ENCODE data around the gene ACE2.

Gene ACE2

DNA sequence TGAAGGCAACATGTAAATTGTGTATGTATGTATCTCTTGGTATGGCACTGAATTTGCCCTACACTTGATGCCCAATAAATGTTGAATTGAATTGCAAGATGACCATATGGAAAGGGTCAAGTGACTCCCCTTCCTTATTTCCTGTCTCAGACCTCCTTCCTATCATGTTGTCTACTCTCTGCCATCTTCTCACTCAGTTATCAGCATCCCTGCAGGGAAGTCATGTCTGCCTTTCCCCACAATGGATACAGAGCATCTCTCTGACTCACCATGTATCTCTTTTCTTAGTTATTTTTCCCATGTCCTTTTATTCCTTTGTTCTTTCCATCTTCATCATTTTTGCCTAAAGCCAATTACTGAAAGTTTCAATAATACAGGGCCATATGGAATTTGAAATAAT, 77.7 kb downstream of the ACE2 start:
- in situ Hi-C loops (cut with HindIII; ENCODE audit: low pct_ligation_motif_present, low sequenced_read_pairs): no loop called here
- H3K27ac ChIP-seq: no peak overlapping the region
- no peaks in the 10 kb centered on the region for H3K27me3 ChIP-seq (replicated peaks)
- no peak for DNase-seq
- TF ChIP-seq, protein P1, sequence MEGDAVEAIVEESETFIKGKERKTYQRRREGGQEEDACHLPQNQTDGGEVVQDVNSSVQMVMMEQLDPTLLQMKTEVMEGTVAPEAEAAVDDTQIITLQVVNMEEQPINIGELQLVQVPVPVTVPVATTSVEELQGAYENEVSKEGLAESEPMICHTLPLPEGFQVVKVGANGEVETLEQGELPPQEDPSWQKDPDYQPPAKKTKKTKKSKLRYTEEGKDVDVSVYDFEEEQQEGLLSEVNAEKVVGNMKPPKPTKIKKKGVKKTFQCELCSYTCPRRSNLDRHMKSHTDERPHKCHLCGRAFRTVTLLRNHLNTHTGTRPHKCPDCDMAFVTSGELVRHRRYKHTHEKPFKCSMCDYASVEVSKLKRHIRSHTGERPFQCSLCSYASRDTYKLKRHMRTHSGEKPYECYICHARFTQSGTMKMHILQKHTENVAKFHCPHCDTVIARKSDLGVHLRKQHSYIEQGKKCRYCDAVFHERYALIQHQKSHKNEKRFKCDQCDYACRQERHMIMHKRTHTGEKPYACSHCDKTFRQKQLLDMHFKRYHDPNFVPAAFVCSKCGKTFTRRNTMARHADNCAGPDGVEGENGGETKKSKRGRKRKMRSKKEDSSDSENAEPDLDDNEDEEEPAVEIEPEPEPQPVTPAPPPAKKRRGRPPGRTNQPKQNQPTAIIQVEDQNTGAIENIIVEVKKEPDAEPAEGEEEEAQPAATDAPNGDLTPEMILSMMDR (IDR thresholded peaks at IDR 0.05; ENCODE audit: low read depth, low read length, missing control alignments): no peak
- H3K36me3 ChIP-seq (replicated peaks): no peaks in the 10 kb centered on the region
- H3K4me3 ChIP-seq (ENCODE audit: low read depth, low read length): no peak overlapping the region

GRCh38 chrX:15522464-15522863, 78.3 kb downstream of the ACE2 start:
- no peak overlapping the region for H3K27ac ChIP-seq
- no peaks in the 10 kb centered on the region for H3K36me3 ChIP-seq (replicated peaks)
- no peak for DNase-seq
- H3K4me3 ChIP-seq (ENCODE audit: low read depth, low read length): no peak overlapping the region
- H3K27me3 ChIP-seq (replicated peaks): no peaks in the 10 kb centered on the region
- in situ Hi-C loops (cut with HindIII; ENCODE audit: low pct_ligation_motif_present, low sequenced_read_pairs): no loop called here
- TF ChIP-seq, protein P1 (IDR thresholded peaks at IDR 0.05; ENCODE audit: low read depth, low read length, missing control alignments): no peak

DNA sequence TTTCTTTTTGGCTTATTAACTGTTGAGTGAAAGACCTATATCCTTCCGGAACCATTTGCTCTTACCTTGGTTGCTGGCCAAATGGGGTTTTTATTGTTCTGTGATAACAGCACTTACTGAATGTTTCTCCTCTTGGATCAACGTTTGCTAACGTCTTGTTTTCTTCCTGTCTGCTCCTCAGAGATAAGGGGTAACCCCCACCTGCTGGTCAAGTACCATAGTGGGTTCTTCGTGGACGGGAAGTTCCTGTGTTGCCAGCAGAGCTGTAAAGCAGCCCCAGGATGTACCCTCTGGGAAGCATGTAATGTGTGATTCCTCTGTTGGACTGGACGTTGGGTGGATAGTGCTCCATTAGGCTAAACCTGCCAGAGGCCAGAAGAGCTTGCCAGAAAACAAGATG, 84.8 kb downstream of the ACE2 start:
- in situ Hi-C loops (cut with HindIII; ENCODE audit: low pct_ligation_motif_present, low sequenced_read_pairs): no loop called here
- TF ChIP-seq, protein P1 (IDR thresholded peaks at IDR 0.05; ENCODE audit: low read depth, low read length, missing control alignments): no peak
- no peak overlapping the region for H3K27ac ChIP-seq
- no peaks in the 10 kb centered on the region for H3K27me3 ChIP-seq (replicated peaks)
- DNase-seq: no peak
- H3K36me3 ChIP-seq (replicated peaks): no peaks in the 10 kb centered on the region
- H3K4me3 ChIP-seq (ENCODE audit: low read depth, low read length): no peak overlapping the region

- H3K36me3 ChIP-seq (replicated peaks): no peaks in the 10 kb centered on the region
- in situ Hi-C loops (cut with HindIII; ENCODE audit: low pct_ligation_motif_present, low sequenced_read_pairs): no loop called here
- TF ChIP-seq, protein P1 (IDR thresholded peaks at IDR 0.05; ENCODE audit: low read depth, low read length, missing control alignments): no peak
- H3K27ac ChIP-seq: no peak overlapping the region
- no peak for DNase-seq
- no peak overlapping the region for H3K4me3 ChIP-seq (ENCODE audit: low read depth, low read length)
- no peaks in the 10 kb centered on the region for H3K27me3 ChIP-seq (replicated peaks)
These were observed 86.5 kb downstream of the ACE2 start for GRCh38 chrX:15514279-15514678.

GRCh38 chrX:15512401-15512965, 88.3 kb downstream of the ACE2 start:
- Histone ChIP-seq H3K36me3 (replicated peaks) (no peaks in the 10 kb centered on the region), H3K27ac (no peak overlapping the region), H3K4me3 (ENCODE audit: low read depth, low read length) (no peak overlapping the region), H3K27me3 (replicated peaks) (no peaks in the 10 kb centered on the region)
- TF ChIP-seq, protein P1 (IDR thresholded peaks at IDR 0.05; ENCODE audit: low read depth, low read length, missing control alignments): no peak
- DNase-seq: peak; percentile 2
- in situ Hi-C loops (cut with HindIII; ENCODE audit: low pct_ligation_motif_present, low sequenced_read_pairs): no loop called here

GRCh38 chrX:15511563-15511962, 89.2 kb downstream of the ACE2 start:
- Histone ChIP-seq H3K27me3 (replicated peaks) (no peaks in the 10 kb centered on the region), H3K36me3 (replicated peaks) (no peaks in the 10 kb centered on the region), H3K4me3 (ENCODE audit: low read depth, low read length) (no peak overlapping the region), H3K27ac (no peak overlapping the region)
- TF ChIP-seq, protein P1 (IDR thresholded peaks at IDR 0.05; ENCODE audit: low read depth, low read length, missing control alignments): no peak
- no peak for DNase-seq
- in situ Hi-C loops (cut with HindIII; ENCODE audit: low pct_ligation_motif_present, low sequenced_read_pairs): no loop called here

All from brain microvascular endothelial cell (primary cell).